Epithelial cell of esophagus (primary cell): ENCODE measurements around the gene PTMA.
"Not testable (repeated sequence)": the region's sequence is repeated elsewhere in the genome, so short reads cannot be mapped to it uniquely, and the experiment has no call there.

Experiments used
- DNase-seq: peaks from one replicate; pipeline ENCODE4 v3.0.0; 2010; ENCODE audit warnings: low read depth
- H3K4me3 ChIP-seq: 2 replicates; pipeline ENCODE4 v1.5.1; 2011; ENCODE audit warnings: mild to moderate bottlenecking, low read length, control low read depth
- TF ChIP-seq, protein P1 (sequence below): IDR thresholded peaks from 2 replicates; pipeline ENCODE4 v1.5.1; 2011; ENCODE audit warnings: low read depth, mild to moderate bottlenecking, low read length, control low read depth, inconsistent platforms; ENCODE audit not compliant: insufficient read depth; ENCODE audit errors: missing control alignments

PTMA gene, protein sequence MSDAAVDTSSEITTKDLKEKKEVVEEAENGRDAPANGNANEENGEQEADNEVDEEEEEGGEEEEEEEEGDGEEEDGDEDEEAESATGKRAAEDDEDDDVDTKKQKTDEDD

DNA sequence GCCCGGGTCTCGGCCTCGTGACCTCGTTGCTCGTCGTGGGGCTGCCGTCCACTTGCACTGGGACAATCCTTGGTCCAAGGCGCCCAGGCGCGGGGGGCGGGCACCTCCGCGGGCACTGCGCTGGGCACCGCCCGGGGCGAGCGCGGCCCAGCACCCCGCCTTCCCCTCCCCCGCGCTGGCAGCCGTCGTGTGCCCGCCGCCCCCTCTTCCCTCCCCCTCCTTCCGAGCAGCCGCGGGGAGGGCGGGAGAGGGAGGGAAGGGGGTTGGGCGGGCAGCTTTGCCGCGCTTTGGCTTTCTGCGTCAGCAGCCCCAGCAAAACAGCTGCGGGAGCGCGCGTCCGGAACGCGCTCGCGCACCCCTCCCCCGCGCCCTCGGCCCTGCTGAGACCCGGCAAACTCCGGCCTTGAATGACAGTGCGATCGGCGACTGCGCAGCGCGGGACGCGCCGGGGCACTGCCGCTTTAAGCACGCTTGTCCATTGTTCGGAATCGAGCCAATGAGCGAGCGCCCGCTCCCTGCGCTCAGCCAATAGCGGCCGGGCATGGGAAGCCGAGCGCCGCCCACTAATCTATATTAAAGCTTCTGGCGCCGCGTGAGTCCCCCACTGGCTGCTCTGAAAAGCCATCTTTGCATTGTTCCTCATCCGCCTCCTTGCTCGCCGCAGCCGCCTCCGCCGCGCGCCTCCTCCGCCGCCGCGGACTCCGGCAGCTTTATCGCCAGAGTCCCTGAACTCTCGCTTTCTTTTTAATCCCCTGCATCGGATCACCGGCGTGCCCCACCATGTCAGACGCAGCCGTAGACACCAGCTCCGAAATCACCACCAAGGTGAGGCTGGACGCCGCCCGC lies at the start of gene PTMA:
PTMA (plus strand) TSS at position 599 of the 846 bp plus-strand sequence; CDS start at position 781, 182 bp downstream.
- peak within 1 kb of the TSS; percentile 85 for H3K4me3 ChIP-seq
- peak; percentile 100 for DNase-seq
- TF ChIP-seq, protein P1, sequence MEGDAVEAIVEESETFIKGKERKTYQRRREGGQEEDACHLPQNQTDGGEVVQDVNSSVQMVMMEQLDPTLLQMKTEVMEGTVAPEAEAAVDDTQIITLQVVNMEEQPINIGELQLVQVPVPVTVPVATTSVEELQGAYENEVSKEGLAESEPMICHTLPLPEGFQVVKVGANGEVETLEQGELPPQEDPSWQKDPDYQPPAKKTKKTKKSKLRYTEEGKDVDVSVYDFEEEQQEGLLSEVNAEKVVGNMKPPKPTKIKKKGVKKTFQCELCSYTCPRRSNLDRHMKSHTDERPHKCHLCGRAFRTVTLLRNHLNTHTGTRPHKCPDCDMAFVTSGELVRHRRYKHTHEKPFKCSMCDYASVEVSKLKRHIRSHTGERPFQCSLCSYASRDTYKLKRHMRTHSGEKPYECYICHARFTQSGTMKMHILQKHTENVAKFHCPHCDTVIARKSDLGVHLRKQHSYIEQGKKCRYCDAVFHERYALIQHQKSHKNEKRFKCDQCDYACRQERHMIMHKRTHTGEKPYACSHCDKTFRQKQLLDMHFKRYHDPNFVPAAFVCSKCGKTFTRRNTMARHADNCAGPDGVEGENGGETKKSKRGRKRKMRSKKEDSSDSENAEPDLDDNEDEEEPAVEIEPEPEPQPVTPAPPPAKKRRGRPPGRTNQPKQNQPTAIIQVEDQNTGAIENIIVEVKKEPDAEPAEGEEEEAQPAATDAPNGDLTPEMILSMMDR: no peak

DNA sequence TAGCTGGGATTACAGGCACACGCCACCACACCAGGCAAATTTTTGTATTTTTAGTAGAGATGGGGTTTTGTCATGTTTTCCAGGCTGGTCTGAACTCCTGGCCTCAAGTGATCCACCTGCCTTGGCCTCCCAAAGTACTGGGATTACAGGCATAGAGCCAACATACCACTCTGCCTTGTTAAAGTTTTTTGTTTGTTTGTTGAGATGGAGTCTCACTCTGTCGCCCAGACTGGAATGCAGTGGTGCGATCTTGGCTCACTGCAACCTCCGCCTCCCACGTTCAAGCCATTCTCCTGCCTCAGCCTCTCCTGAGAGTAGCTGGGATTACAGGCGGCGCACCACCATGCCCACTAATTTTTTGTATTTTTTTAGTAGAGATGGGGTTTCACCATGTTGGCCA lies 48.3 kb upstream of the PTMA start:
- DNase-seq, H3K4me3 ChIP-seq: not testable (repeated sequence)

DNA sequence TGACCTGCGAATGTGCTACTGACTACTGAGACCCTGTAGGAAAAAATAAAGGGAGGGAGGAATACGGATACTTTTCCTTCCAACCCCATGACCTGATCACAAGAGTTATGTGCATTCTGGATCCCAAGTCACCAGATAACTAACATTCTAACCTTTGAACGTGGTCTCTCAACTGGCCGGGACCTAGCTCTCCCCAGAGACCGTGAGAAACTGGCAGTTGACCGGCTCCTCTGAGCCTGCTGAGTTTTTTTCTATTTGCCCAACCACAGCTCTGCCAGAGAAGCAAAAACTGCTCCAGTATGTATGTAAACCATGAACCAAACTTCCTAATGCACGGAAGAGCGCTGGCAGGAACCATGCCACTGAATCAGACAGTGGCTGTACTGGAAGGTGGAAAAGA lies 47.5 kb upstream of the PTMA start:
- TF ChIP-seq, protein P1: no peak
- H3K4me3 ChIP-seq: no peak overlapping the region
- no peak for DNase-seq

DNA sequence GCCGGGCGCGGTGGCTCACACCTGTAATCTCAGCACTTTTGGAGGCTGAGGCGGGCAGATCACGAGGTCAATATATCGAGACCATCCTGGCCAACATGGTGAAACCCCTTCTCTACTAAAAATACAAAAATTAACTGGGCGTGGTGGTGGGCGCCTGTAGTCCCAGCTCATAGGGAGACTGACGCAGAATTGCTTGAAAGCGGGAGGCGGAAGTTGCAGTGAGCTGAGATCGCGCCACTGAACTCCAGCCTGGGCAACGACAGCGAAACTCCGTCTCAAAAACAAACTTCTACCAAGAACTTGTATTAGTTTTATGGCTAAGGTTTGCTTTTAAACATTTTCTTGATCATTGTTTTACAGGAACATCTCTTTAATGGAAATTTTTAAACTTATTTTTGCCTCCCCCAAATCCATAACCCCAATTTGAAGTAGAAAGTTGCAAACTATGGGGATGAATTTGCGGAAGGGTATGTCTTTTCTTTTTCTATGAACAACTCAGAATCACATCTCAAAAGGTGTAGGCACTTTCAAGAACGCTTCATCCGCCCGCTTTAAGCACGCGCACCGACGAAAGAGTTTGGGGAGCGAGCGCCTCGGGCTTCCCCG lies 46.8 kb upstream of the PTMA start:
- TF ChIP-seq, protein P1: no peak
- peak overlapping the region; percentile 24 for H3K4me3 ChIP-seq
- DNase-seq: no peak

DNA sequence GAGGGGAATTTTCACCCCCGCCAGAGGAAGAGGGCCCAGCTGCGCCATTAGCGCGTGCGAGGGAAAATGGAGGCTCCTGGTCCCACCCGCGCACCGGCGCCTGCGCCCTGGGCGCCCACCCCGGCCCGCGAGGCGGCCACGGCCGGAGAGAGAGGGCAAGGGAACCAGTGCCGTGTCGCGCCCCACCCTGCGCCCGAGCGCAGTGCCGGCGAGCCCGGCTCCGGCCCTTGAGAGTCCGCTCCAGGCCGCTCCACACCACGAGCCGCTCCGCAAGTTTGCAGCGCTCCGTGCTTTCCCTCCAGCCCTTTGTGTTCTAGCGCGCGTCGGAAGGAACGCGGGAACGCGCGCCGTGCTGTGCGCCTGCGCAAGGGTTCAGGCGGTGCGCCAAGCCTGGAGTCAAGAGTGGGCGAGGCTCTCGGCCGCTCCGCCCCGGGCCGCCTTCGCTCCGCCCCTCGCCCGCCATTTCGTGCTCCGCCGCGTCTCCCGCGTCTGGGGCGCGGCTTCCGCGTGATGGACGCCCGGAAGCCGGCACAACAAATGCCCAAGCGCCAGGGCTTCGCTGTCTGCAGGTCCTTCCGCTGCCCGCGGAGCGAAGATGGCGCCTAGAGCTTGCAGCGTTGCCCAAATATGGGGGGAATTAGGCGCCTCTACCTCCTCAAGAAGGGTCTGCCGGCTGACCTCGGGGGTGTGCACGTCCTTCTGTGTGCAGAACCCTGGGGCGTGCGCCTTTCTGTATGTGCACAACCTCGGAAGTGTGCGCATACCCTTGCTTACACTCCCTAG lies 46.1 kb upstream of the PTMA start:
- H3K4me3 ChIP-seq: peak overlapping the region; percentile 48
- peak; percentile 98 for DNase-seq
- TF ChIP-seq, protein P1: no peak

DNA sequence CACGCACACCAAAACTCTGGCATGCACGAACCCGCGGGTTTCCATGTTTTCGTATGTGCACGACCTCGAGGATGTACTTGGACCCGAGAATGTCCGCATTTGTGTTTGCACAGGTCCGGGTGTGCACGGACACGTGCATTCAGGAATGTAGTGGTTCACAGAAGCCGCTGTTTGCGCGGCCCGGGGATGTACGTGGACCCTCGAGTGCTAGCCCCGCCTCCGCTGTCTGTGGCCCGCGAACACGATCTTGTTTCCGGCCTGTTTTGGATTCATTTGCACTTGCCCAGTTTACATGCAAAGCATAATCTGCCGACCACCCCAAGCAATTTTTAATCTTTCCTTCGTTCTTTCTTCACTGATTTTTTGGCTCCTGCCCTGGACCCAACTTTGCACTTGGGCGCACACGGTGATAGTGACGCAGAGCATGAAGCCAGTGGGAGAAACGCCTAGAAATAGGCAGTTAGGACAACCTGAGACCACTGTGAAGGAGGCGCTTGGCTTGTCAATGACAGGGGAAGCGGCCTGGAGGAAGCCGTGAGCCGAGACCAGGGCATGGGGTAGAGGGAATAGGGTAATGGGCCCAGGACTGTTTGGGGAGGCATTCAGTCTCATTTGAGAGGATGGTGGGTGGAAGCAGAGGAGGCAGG lies 45.4 kb upstream of the PTMA start:
- peak overlapping the region; percentile 48 for H3K4me3 ChIP-seq
- DNase-seq: no peak
- TF ChIP-seq, protein P1: no peak
